Prostate gland (tissue), 2 donors: Measurements from ENCODE around the gene PTGER1. TPM values are rescaled to one million over a fixed set of nuclear protein-coding genes. Genes with fewer than 3 reads are reported as not detected.

Experiments used
- DNase-seq: peaks from one replicate; pipeline ENCODE4 v3.0.0-alpha.2; 2019; ENCODE audit warnings: low spot score
- H3K27ac ChIP-seq, 2 donors: fragments of 200-600 bp; sonication (generic); 2 replicates each; pipeline ENCODE4 v1.5.1; 2017 to 2019
- H3K27me3 ChIP-seq: fragments of 200-600 bp; sonication (generic); replicated peaks from 2 replicates; pipeline ENCODE4 v1.5.1; 2019; ENCODE audit not compliant: insufficient read depth
- H3K36me3 ChIP-seq, 2 donors: fragments of 200-600 bp; sonication (generic); 1 replicate in 1 of 2; 2 replicates in 1 of 2; pipeline versions ENCODE4 v1.5.1 to v1.8.1; 2017 to 2019
- H3K4me1 ChIP-seq: fragments of 200-600 bp; sonication (generic); replicated peaks from 2 replicates; pipeline ENCODE4 v1.5.1; 2019
- H3K4me3 ChIP-seq, 2 donors: fragments of 200-600 bp; sonication (generic); 2 replicates each; pipeline ENCODE4 v1.5.1; 2017 to 2019
- H3K9me3 ChIP-seq: fragments of 200-600 bp; sonication (generic); 2 replicates; pipeline ENCODE4 v1.5.1; 2017
- POLR2A ChIP-seq: fragments of 450-650 bp; IDR thresholded peaks from one replicate; pipeline ENCODE4 v1.6.1; 2016; ENCODE audit warnings: antibody characterized with exemption, mild to moderate bottlenecking
- POLR2AphosphoS5 ChIP-seq: sonication (generic); formaldehyde crosslinking; IDR thresholded peaks from one replicate; pipeline ENCODE4 v1.6.1; 2017; ENCODE audit warnings: antibody characterized with exemption
- WGBS: methylation state at CpG from one replicate; pipeline ENCODE4 v1.1.5; 2018; 5-methylcytosine and 5-hydroxymethylcytosine counted together
- intact Hi-C: fragments of 100-400 bp; cut with DNase I; formaldehyde crosslinking; loops from one replicate; pipeline ENCODE4 v1.14.2; 2022
- total RNA-seq, 2 donors: library from RNA; depleted of rRNA; stranded (reverse); fragments of >200 nt; gene quantifications; one replicate each; pipeline ENCODE4 v1.1.0, GENCODE V29; 2016
- TF ChIP-seq, protein P1 (sequence below), 4 experiments: fragments of 200-600 bp in 2 of 4; fragments of 450-650 bp in 2 of 4; sonication (generic) in 2 of 4; IDR thresholded peaks; 1 replicate in 3 of 4; 2 replicates in 1 of 4; pipeline ENCODE4 v1.5.1; 2016 to 2019; ENCODE audit warnings: antibody characterized with exemption in 4 of 4, mild to moderate bottlenecking in 2 of 4, moderate library complexity in 2 of 4

The PTGER1 gene
- total RNA-seq, 2 donors from 2014 or later: 1.0 TPM; not detected in 1

DNA sequence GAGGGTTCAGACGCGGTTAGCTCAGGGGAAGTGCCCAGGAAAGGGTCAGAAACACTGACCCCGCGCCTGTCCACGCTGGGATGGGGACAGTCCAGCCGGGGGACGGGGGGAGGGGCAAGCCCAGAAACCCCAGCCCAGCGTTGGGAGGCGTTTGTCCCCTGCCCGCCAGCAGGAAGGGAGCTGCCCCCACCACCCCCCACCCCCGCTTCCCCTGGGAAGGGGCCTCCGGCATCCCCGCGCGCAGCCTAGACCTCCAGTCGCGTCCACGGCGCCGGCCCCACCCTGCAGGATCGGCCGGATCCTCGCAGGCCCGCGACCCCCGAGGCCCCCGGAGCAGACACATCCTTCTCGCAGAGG is 20.5 kb upstream of the PTGER1 start:
- H3K4me1 ChIP-seq: peaks cover 11% of the 10 kb centered on the region
- 2% methylated on average over 19 of the region's 28 CpGs for WGBS
- TF ChIP-seq, protein P1, sequence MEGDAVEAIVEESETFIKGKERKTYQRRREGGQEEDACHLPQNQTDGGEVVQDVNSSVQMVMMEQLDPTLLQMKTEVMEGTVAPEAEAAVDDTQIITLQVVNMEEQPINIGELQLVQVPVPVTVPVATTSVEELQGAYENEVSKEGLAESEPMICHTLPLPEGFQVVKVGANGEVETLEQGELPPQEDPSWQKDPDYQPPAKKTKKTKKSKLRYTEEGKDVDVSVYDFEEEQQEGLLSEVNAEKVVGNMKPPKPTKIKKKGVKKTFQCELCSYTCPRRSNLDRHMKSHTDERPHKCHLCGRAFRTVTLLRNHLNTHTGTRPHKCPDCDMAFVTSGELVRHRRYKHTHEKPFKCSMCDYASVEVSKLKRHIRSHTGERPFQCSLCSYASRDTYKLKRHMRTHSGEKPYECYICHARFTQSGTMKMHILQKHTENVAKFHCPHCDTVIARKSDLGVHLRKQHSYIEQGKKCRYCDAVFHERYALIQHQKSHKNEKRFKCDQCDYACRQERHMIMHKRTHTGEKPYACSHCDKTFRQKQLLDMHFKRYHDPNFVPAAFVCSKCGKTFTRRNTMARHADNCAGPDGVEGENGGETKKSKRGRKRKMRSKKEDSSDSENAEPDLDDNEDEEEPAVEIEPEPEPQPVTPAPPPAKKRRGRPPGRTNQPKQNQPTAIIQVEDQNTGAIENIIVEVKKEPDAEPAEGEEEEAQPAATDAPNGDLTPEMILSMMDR (IDR thresholded peaks at IDR 0.05): no peak
- no peak for TF ChIP-seq POLR2A
- no peak for TF ChIP-seq POLR2AphosphoS5
- H3K27me3 ChIP-seq: no peaks in the 10 kb centered on the region
- peak overlapping the region; percentile 67 to 86 for H3K4me3 ChIP-seq
- peak overlapping the region; percentile 70 to 81 for H3K27ac ChIP-seq
- H3K9me3 ChIP-seq: no peaks in the 10 kb centered on the region
- H3K36me3 ChIP-seq: no peaks in the 10 kb centered on the region
- no peak for DNase-seq
- intact Hi-C loops: no loop called here

DNA sequence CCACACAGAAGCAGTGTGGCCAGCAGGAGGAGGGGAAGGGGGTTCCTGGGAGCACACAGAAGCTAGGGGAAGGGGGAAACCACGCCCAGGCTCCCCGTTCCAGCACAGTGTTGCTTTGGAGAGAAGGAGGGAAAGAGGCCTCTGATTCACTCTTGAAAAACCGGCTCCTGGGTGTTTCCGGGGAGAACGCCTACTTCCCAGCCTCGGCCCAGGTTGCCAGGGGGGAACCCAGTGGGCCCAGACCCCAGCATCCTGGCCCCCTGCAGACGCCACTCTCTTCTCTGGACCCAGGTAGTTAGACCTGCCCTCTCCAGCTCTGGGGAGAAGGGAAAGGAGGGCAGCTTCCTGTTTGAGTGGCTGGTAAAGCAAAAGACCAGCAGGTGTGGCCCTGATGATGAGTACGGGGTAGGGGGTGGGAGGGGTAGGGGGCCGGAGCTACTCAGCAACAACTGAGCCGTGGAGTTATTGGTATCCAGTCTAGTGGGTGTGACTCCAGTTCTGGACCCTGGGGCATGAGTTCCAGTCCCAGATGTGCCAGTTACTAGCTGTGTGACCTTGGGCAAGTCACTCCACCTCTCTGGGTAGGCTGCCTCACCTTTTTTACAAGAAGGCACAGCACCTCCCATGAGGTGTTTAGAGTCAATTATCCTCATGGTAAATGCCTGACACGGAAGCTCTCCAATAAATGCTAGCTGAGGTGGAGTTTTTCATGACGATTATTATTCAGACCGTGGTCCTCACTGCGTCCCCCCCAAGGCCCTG is 19.9 kb upstream of the PTGER1 start:
- WGBS: 13% methylated on average over 14 of the region's 14 CpGs
- no peaks in the 10 kb centered on the region for H3K36me3 ChIP-seq
- peak overlapping the region; percentile 70 to 81 for H3K27ac ChIP-seq
- peaks cover 11% of the 10 kb centered on the region for H3K4me1 ChIP-seq
- peak overlapping the region; percentile 67 to 86 for H3K4me3 ChIP-seq
- peak; percentile 19 for TF ChIP-seq POLR2A
- no peak for TF ChIP-seq POLR2AphosphoS5
- intact Hi-C loops: no loop called here
- DNase-seq: no peak
- no peaks in the 10 kb centered on the region for H3K9me3 ChIP-seq
- H3K27me3 ChIP-seq: no peaks in the 10 kb centered on the region

DNA sequence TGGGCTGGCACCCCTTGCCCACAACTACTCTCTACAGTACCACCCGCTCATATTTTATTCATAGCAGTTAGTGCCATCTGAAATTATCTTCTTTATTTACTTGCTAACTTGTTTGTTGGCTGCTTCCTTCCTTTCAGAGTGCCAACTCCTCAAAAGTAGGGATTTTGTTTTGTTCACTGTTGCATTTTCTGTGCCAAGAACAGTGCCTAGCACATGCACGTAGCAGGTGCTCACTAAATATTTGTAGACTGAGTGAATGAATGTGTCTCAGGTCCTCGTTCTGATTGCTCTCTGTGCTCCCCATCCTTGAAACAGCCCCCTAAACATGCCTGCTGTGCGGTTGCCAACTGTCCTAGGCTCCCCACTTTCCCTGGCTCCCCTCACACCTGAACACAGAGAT is 19.3 kb upstream of the PTGER1 start:
- H3K27me3 ChIP-seq: no peaks in the 10 kb centered on the region
- no peaks in the 10 kb centered on the region for H3K36me3 ChIP-seq
- no peaks in the 10 kb centered on the region for H3K9me3 ChIP-seq
- H3K4me3 ChIP-seq: peak overlapping the region in 1 of 2 donors; percentile 67
- TF ChIP-seq, protein P1 (IDR thresholded peaks at IDR 0.05): no peak
- no peak for TF ChIP-seq POLR2AphosphoS5
- no peak for TF ChIP-seq POLR2A
- intact Hi-C loops: no loop called here
- H3K27ac ChIP-seq: no peak overlapping the region
- no peak for DNase-seq
- peaks cover 11% of the 10 kb centered on the region for H3K4me1 ChIP-seq
- 74% methylated on average over 4 of the region's 4 CpGs for WGBS

DNA sequence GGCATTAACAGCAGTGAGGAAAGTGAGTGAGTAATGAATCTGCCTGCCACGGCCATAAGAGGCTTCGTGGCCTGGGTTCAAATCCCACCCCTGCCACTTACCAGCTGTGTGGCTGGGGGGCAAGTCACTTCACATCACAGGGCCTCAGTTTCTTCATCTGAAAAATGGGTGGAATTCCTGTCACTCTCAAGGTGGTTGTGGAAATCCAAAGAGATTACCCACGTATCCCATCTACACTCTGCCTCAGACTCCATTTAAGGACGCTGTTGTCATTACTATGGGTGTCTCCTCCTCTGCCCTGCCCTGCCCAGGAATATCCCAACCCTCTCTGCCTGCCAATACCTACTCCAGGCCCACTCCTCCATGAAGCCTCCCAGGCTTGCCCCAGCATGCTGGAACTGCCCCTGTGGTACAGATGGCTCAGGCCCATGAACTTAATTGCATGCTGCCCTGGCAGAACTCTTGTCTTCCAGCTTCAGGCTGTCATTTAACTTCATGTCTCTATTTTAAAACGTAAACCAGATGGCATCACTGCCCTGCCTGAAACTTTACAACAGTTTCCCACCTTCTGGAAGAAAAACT is 17.7 kb upstream of the PTGER1 start:
- H3K27me3 ChIP-seq: no peaks in the 10 kb centered on the region
- no peak overlapping the region for H3K4me3 ChIP-seq
- DNase-seq: no peak
- no peaks in the 10 kb centered on the region for H3K9me3 ChIP-seq
- H3K27ac ChIP-seq: no peak overlapping the region
- intact Hi-C loops: no loop called here
- H3K4me1 ChIP-seq: peaks cover 11% of the 10 kb centered on the region
- TF ChIP-seq POLR2AphosphoS5 (no peak), POLR2A (no peak)
- TF ChIP-seq, protein P1 (IDR thresholded peaks at IDR 0.05): no peak
- WGBS: 85% methylated on average over 5 of the region's 5 CpGs
- H3K36me3 ChIP-seq: peaks cover 0 to 4% of the 10 kb centered on the region in 2 donors

DNA sequence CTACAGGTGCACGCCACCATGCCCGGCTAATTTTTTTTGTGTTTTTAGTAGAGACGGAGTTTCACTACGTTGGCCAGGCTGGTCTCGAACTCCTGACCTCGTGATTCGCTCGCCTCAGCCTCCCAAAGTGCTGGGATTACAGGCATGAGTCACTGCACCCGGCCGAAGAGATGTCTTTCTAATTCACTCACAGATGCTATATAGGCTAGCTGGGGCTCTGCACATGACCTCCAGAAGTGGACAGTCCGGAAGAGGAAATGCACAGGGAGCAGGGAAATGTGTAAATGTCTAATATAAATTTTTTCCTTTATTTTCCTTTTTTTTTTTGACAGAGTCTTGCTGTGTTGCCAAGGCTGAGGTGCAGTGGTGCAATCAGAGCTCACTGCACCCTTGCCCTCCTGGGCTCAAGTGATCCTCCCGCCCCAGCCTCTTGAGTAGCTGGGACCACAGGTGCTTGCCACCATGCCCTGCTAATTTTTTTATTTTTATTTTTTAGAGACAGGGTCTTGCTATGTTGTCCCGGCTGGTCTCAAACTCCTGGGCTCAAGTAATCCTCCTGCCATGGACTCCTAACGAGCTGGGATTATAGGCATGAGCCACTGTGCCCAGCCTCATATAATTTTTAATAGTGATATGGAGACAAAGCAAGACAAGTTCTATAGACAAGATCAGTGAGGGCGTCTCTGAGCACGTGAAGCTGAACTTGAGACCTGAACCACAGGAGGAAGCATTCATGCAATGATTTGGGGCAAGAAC is 12.4 kb upstream of the PTGER1 start:
- Histone ChIP-seq H3K4me3 (no peak overlapping the region), H3K4me1 (no peaks in the 10 kb centered on the region), H3K27ac (no peak overlapping the region), H3K36me3 (peaks cover 0 to 4% of the 10 kb centered on the region in 2 donors), H3K27me3 (no peaks in the 10 kb centered on the region), H3K9me3 (no peaks in the 10 kb centered on the region)
- 94% methylated on average over 16 of the region's 16 CpGs for WGBS
- intact Hi-C loops: no loop called here
- TF ChIP-seq, protein P1 (IDR thresholded peaks at IDR 0.05): no peak
- TF ChIP-seq POLR2A (no peak), POLR2AphosphoS5 (no peak)
- DNase-seq: no peak
